DND-41 (cell line): ENCODE results near the gene NOC2L.

ENCODE experiments used
- EZH2 ChIP-seq: IDR thresholded peaks from 3 replicates; pipeline ENCODE4 v1.6.1; 2012; ENCODE audit warnings: borderline replicate concordance, low read depth, mild to moderate bottlenecking, moderate library complexity, low read length, inconsistent platforms; ENCODE audit not compliant: severe bottlenecking
- TF ChIP-seq, protein P1 (sequence below): IDR thresholded peaks from 2 replicates; pipeline ENCODE4 v1.5.1; 2012; ENCODE audit warnings: borderline replicate concordance, low read length, moderate library complexity, mild to moderate bottlenecking; ENCODE audit not compliant: poor library complexity, severe bottlenecking; ENCODE audit errors: extremely low read depth

DNA sequence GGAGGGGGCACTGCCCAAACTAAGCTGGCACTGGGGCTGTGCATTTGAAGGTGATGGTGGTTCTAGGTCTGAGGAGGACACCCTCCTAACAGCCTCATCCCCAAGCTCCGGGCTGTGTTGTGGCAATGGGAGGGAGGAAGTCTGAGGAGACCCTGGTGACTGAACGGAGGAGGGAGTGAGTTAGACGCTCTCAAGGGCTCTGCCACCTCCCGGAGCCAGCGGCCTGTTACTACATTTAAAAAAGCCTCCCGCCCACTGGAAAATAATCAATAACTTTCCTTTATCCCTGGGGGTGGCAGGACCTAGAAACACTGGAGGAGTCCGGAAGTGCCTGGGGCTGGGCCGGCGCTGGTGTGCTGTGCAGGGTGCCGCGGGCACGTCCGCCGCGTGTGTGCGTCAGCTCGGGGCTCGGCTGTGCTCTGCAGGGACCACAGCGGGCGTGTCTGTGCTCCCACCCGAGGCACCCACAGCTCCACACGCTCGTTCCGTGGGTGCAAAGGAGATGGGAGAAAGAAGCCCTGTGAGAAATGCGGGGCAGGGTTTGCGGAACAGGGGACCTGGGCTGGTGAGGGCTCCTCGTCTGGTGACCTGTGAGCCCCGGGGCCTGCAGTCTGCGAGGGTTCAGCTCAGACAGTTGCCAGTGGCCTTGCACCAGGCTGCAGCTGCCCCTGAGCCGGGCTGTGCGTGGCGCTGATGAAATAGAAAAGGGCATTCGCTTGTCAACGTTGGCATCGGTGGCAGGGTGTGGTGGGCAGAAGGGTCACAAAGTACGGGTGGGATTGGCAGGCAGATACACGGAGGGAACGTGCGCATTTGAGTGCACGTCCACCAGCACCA is 30.0 kb downstream of the NOC2L start:
- TF ChIP-seq, protein P1, sequence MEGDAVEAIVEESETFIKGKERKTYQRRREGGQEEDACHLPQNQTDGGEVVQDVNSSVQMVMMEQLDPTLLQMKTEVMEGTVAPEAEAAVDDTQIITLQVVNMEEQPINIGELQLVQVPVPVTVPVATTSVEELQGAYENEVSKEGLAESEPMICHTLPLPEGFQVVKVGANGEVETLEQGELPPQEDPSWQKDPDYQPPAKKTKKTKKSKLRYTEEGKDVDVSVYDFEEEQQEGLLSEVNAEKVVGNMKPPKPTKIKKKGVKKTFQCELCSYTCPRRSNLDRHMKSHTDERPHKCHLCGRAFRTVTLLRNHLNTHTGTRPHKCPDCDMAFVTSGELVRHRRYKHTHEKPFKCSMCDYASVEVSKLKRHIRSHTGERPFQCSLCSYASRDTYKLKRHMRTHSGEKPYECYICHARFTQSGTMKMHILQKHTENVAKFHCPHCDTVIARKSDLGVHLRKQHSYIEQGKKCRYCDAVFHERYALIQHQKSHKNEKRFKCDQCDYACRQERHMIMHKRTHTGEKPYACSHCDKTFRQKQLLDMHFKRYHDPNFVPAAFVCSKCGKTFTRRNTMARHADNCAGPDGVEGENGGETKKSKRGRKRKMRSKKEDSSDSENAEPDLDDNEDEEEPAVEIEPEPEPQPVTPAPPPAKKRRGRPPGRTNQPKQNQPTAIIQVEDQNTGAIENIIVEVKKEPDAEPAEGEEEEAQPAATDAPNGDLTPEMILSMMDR, result no peak
- no peak for TF ChIP-seq EZH2
